Omental fat pad (tissue), 4 donors: Measurements from ENCODE around the gene KDELR3. TPM values are rescaled to one million over a fixed set of nuclear protein-coding genes. Genes with fewer than 3 reads are reported as not detected.

ENCODE experiments used
- ATAC-seq: fragments of 150-250 bp; one replicate; pipeline ENCODE4 v1.9.1; 2016; ENCODE audit warnings: mild to moderate bottlenecking, moderate library complexity; ENCODE audit not compliant: low FRiP score
- DNase-seq: peaks from one replicate; pipeline ENCODE4 v3.0.0-alpha.2; 2019; ENCODE audit warnings: low spot score
- CTCF ChIP-seq, 3 donors: fragments of 450-650 bp; IDR thresholded peaks; one replicate each; pipeline ENCODE4 v1.5.1; 2016 to 2017; ENCODE audit warnings: antibody characterized with exemption in 3 of 3, mild to moderate bottlenecking in 3 of 3, moderate library complexity in 2 of 3
- total RNA-seq, 4 donors: library from RNA; depleted of rRNA; stranded (reverse); fragments of >200 nt; gene quantifications; one replicate each; pipeline ENCODE4 v1.1.0, GENCODE V29; 2016

KDELR3 gene
- total RNA-seq, 4 donors from 2014 or later, result 10.2 to 30.6 (median 15.1) TPM

DNA sequence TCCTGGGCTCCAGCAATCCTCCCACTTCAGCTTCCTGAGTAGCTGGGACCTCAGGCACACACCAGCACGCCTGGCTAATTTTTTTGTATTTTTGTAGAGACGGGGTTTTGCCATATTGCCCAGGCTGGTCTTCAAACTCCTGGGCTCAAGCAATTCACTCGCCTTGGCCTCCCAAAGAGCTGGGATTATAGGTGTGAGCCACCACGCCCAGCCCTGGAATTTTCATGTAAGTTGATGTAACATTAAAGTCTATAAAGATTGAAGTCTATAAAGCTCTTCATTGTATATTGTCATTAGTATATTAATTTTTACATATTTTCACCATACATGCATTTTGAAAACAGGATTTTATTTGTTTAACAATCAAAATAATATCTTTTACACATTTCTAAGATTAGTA is 50.7 kb downstream of the KDELR3 start:
- DNase-seq (no peak), ATAC-seq (no peak)
- no peak for TF ChIP-seq CTCF (IDR thresholded peaks at IDR 0.05)

DNA sequence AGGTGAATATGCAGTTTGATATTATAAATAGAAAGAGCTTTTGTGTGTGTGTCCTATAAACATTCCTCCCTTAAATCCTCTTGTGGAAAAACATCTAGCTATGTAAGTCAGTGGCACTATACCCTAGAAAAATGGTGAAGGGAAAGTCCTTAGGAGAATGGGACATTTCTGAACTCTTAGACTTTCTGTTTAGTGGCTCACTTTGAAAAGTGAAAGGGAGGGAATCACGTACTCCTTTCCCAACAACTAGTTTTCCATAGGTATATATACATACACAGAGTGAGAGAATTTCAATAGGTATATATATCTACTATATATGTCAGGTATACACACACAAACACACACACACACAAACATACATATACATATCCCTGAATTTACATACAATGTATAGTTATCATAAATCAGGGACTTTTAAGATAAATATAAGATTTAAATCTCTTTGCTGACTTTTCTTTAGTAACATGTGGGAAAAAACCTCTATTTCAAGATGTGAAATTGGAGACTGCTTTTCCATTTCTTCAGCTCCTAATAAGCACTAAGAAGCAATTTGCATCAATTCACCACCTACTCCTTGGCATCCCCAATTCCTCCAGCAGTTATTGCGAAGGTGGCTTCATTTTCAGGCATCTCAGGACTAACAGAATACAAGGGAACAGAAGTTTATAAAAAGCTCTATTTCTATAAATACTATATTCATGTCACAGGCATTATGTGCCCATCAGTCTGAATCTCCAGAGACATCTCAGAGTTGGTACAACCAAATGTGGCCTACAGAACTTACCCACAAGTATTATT is 51.8 kb downstream of the KDELR3 start:
- no peak for ATAC-seq
- DNase-seq, result no peak
- no peak for TF ChIP-seq CTCF (IDR thresholded peaks at IDR 0.05)

- ATAC-seq (no peak), DNase-seq (no peak)
- no peak for TF ChIP-seq CTCF (IDR thresholded peaks at IDR 0.05)
These were observed 55.1 kb downstream of the KDELR3 start for GRCh38 chr22:38523029-38523428.

DNA sequence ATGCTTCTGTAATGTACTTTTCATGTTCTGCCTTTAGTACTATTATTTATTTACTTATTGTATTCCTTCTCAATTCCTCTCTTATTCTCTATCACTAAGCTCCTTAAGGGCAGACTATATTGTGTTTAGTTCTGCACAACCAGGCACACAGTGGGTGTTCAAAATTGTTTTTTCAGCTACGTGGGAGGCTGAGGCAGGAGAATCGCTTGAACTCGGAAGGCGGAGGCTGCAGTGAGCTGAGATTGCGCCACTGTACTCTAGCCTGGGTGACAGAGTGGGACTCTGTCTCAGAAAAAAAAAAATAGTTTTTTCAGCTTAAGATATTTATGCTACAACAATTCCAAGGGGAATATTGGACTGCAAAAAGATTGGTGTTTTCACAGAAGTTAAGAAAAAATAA is 55.6 kb downstream of the KDELR3 start:
- no peak for TF ChIP-seq CTCF (IDR thresholded peaks at IDR 0.05)
- DNase-seq, result no peak
- no peak for ATAC-seq

DNA sequence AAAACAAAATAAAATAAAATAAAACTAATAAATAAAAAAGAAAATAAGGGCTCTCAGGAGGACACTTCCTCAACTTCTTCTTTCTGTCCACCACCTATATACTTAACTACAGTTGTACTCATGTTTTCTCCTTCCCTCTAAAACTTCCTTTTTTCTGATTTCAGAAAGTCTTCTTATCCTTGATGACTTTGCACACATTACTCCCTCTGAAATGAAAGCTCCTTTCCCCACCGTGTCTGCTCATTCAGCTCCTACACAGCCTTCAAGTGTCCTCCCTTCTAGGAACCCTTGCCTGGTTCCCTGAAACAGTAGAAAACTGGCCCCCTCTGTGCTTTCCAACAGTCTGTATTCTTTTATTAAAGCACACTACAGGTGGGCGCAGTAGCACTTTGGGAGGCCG is 56.5 kb downstream of the KDELR3 start:
- ATAC-seq, result no peak
- DNase-seq, result no peak
- no peak for TF ChIP-seq CTCF (IDR thresholded peaks at IDR 0.05)

DNA sequence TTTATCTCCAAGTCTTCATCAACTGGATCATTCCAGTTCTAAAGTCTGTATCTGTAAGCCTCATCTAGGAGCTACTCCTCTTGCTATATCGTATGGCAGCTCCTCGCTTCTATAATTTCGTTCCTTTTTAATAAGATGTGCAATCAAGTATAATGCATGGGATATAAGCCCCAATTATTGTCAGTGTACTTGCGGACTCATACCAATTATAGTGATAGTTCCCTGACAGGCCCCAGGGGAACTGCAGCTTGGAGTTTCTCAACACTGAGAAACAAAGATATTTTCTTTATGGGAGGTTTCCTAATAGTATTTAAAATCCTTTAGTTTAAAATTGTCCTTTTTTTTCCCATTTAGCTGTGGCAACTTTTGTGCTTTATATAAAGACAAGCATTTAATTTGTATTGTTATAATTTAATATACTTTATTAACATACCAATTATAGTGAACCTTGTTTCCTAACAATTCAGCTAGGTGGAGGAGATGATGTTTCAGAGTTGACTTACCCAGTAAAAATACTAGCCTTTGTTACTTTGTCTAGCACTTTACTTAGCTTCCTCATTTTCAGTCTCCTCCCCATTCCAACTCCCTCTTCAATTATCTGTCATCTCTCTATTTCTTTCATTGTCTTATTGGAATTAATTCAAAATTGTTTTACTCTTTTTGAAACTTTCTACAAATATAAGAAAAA is 63.5 kb downstream of the KDELR3 start:
- TF ChIP-seq CTCF (IDR thresholded peaks at IDR 0.05), result no peak
- DNase-seq, result no peak
- no peak for ATAC-seq

Other genes with a start within 250 kb of the KDELR3 start
- gene TMEM184B, start 195.1 kb upstream of the KDELR3 start, total RNA-seq, result 10 to 100 TPM; 41.2 to 86.4 (median 48.6) TPM
- 100 to 1,000 TPM in 3 of 4 donors, 10 to 100 TPM in 1; 84.5 to 164 (median 112) TPM for gene CSNK1E, start 150.7 kb upstream of the KDELR3 start, total RNA-seq
- gene KCNJ4, start 12.9 kb upstream of the KDELR3 start, total RNA-seq, result under 1 TPM in 2 of 4 donors, not detected in 2; 0.28 to 0.84 TPM
- gene DDX17, start 38.2 kb downstream of the KDELR3 start, total RNA-seq, result 100 to 1,000 TPM; 330 to 572 (median 383) TPM
- gene DMC1, start 102.1 kb downstream of the KDELR3 start, total RNA-seq, result 1 to 10 TPM in 1 of 4 donors, under 1 TPM in 2, not detected in 1; 0.84 to 1.4 (median 0.84) TPM
- gene FAM227A, start 188.3 kb downstream of the KDELR3 start, total RNA-seq, result 1 to 10 TPM in 1 of 4 donors, under 1 TPM in 3; 0.24 to 7.3 (median 0.73) TPM
- gene CBY1, start 188.5 kb downstream of the KDELR3 start, total RNA-seq, result 10 to 100 TPM in 3 of 4 donors, 1 to 10 TPM in 1; 7.6 to 25.9 (median 17.4) TPM
- 10 to 100 TPM; 33.4 to 48.4 (median 40.0) TPM for gene TOMM22, start 213.9 kb downstream of the KDELR3 start, total RNA-seq
- 100 to 1,000 TPM in 1 of 4 donors, 10 to 100 TPM in 3; 61.9 to 130 (median 66.3) TPM for gene JOSD1, start 232.8 kb downstream of the KDELR3 start, total RNA-seq
- gene GTPBP1, start 237.8 kb downstream of the KDELR3 start, total RNA-seq, result 10 to 100 TPM; 31.3 to 75.7 (median 51.4) TPM